G401.6 (cell line): ENCODE measurements around the gene IRF2BPL.

Experiments
- FAIRE-seq: peaks from 2 replicates; lab custom pipeline; 2012; peaks lifted over from hg19 to GRCh38; lab: Jason Lieb, UNC

IRF2BPL gene

GRCh38 chr14:77028384-77029231 lies at the start of gene IRF2BPL:
IRF2BPL (minus strand) TSS chr14:77028708; CDS start chr14:77027792, 916 bp downstream.
- FAIRE-seq, result peak; percentile 83

- FAIRE-seq, result no peak
These were observed 48.5 kb upstream of the IRF2BPL start for GRCh38 chr14:77077040-77077439.

- FAIRE-seq, result no peak
These were observed 47.7 kb upstream of the IRF2BPL start for GRCh38 chr14:77076113-77076631.

GRCh38 chr14:77074969-77075368 lies 46.5 kb upstream of the IRF2BPL start:
- no peak for FAIRE-seq

- no peak for FAIRE-seq
These were observed 43.5 kb upstream of the IRF2BPL start for GRCh38 chr14:77071938-77072388.

GRCh38 chr14:77069551-77069950 lies 41.0 kb upstream of the IRF2BPL start:
- no peak for FAIRE-seq

- no peak for FAIRE-seq
These were observed 40.2 kb upstream of the IRF2BPL start for GRCh38 chr14:77068517-77069200.

GRCh38 chr14:77067632-77068516 lies 39.4 kb upstream of the IRF2BPL start:
- FAIRE-seq, result no peak

- no peak for FAIRE-seq
These were observed 38.2 kb upstream of the IRF2BPL start for GRCh38 chr14:77066578-77067172.

- no peak for FAIRE-seq
These were observed 37.5 kb upstream of the IRF2BPL start for GRCh38 chr14:77065851-77066577.

GRCh38 chr14:77064521-77065178 lies 36.1 kb upstream of the IRF2BPL start:
- no peak for FAIRE-seq

GRCh38 chr14:77063571-77064171 lies 35.2 kb upstream of the IRF2BPL start:
- FAIRE-seq, result no peak

GRCh38 chr14:77062261-77062660 lies 33.8 kb upstream of the IRF2BPL start:
- FAIRE-seq, result no peak

- FAIRE-seq, result no peak
These were observed 33.2 kb upstream of the IRF2BPL start for GRCh38 chr14:77061630-77062257.

GRCh38 chr14:77059276-77059915 lies 30.9 kb upstream of the IRF2BPL start:
- FAIRE-seq, result no peak

GRCh38 chr14:77058785-77059184 lies 30.3 kb upstream of the IRF2BPL start:
- no peak for FAIRE-seq

GRCh38 chr14:77058117-77058516 lies 29.6 kb upstream of the IRF2BPL start:
- FAIRE-seq, result no peak

- no peak for FAIRE-seq
These were observed 27.5 kb upstream of the IRF2BPL start for GRCh38 chr14:77055981-77056380.

- no peak for FAIRE-seq
These were observed 26.8 kb upstream of the IRF2BPL start for GRCh38 chr14:77055306-77055705.
